SKM-1 treated with dmso at 0.1 percent for 144 hours (cell line): ENCODE data around the gene ARHGEF4.

ENCODE experiments used
- DNase-seq: peaks from one replicate; lab custom pipeline; 2025; ENCODE audit not compliant: unreplicated experiment; lab: John Stamatoyannopoulos, UW

ARHGEF4 gene

DNA sequence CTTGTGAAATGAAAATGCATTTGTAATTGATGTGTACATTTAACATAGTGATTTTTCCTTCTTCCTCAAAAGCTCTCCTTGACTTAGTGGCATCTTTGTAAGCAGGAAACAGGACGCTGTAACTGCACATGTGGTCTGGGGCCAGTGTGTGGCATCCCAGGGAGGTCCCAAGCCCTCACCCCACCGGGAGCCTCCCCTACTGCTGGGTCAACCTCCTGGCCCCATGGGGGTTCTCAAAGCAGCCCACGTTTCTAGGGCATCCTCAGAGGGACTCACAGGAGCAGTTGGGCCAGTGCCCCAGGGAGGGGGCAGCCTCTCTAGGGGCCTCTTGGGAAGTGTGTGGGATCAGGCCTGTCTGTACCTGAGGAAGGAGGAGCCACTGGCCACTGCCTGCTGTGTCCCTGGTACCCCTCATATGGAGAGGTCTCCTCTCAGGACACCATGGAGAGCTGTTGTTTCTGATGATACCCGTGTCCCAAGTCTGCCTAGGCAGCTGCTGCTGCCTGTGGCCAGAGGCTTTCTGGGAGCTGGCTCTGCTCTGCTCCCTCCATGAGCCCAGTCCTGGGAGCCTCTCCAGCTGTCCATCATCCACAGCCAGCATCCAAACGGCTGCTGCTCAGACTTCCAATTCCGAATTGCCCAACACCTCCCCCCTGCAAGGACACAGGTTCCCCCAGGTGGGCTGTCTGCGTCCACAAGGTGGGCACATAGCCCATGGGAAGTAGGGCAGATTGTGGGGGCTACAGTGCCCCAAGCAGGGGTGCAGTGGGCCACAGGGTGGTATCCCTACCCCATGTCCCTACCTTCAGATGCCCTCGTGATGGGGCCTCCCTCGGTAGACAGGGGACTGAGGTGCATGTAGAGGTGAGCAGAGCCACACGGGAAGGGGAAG, 13.4 kb downstream of the ARHGEF4 start:
- no peak for DNase-seq

DNA sequence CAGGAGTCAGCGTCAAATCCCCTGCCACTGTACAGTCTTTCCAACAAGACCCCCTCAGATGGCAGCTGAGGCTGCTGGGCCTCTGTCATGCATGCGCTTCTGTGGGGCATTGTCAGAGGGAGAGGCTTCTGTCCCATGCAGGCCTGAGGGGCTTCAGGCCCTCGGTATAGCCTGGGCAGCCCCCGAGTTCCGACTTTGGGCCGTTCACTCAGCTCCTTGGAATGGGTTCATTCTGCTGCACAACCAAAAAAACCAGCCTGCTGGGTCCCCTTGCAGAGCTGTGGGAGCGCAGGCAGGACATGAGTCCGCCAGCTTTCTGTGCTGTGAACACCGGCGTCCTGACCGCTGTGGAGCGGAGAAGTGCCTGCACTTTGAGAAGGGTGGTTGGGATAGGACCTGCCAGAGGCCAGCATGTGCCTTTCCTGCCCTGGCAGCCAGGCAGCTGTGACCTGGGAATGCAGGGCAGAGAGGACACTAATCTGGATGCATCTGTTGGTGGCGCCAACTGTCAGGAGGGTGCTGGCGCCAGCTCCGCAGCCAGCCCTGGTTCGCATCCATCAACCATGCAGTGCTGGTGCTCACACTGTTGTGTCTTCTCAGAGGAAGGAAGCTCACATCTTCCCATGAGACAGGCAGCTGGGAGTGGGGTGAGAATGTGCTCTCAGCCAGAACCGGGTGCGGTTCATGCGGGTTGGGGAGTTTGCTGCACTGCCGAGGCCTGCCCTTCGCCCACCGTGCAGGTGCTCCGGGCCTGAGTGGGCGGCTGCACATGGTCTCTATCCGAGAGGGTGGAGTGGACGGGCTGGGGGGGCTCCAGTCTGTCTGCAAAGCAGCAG, 14.3 kb downstream of the ARHGEF4 start:
- DNase-seq: no peak

DNA sequence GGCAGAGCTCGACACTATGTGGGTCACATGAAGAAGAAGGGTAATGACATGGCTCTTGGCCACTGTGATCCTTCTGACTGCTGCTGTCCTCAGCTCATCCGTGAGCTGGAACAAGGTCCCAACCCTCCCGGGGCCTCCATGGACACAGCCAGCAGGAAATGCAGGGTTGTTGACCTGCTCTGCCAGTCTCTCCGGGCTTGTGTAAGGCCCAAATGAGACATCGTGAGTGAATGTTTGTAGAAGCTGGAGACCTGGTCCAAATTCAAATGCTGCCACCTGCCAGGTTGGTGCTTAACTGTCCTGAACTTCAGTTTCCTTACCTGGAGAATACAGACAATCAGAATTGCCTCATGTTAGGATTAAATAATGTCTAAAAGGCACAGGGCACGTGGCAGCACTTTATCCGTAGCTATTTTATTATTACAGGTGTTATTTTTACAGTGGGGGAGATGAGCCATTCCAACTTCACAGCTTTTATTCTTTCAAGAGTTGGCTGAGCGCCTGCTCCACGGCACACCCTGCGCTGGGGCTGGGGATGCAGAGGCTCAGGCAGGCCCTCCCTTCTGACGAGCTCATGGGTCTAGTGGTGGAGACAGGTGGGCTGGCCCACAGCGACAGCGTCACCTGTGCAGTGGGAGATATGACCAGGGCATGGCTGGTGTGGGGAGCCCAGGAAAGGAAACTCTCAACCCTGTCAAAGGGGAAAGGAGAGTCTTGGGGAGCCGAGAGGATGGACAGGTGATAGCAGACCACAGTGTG, 15.1 kb downstream of the ARHGEF4 start:
- DNase-seq: no peak

DNA sequence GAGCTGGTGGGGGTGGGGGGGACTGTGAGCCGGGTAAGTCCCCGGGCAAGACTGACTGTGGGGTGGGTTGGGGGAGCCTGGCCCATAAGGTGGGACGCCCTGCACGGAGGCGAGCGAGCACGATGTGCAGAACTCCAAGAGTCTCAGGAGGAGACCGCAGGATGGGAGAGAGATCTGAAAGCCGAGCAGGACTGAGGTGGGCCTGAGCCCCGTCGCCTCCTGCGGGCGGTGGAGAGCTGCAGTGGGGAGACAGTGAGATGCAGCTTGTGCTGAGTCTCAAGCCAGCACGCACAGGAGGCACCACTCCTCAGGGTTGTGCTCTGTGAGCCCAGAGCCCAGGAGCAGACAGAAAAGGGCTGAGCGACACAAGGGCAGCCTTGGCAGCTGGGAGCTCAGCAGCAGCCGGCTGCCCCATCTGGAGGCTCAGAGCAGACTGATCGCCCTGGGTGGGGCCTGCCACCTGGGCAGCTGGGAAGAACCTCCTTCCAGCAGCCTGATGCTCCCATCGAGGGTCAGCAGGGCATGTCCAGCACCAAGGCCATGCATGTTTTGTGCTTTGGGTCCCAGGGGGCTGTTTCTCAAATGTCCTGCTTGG, 15.9 kb downstream of the ARHGEF4 start:
- no peak for DNase-seq

DNA sequence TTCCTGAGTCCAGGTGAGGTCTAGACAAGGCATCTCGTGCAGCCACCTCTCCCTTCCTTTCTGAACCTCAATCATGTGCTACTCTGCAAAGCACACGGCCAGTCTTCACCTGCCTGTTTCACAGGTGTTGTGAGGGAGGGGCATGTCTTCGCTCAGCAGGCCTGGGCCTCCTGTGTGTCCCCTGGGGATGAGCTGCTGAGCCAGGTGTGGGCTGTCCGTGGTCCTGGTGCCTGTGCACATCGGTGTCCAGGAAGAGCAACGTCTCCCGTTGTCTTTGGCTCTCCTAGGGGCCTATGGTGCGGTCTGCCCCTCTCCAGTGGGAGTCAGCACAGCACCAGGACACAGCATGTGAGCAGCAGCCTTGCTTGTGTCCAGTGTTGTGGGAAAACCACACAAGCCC, 16.7 kb downstream of the ARHGEF4 start:
- DNase-seq: no peak

DNA sequence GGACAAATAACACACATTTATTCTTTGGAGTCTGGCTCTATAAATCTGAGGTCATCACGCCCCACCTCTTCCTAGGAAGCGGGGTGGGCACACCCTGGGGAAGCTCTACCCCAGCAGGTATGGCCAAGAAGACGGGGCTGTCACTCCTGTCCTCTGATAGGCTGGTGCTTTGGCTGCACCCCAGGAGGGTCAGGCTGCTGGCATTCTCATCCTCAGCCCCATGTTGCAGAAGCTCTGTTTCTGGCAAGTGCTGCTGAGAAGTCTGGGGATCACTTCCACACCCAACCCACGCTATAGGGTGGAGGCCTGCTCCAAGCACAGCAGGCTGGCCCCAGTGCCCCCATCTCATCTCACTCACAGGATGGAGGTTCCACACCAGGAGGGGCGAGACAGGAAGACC, 17.6 kb downstream of the ARHGEF4 start:
- no peak for DNase-seq

DNA sequence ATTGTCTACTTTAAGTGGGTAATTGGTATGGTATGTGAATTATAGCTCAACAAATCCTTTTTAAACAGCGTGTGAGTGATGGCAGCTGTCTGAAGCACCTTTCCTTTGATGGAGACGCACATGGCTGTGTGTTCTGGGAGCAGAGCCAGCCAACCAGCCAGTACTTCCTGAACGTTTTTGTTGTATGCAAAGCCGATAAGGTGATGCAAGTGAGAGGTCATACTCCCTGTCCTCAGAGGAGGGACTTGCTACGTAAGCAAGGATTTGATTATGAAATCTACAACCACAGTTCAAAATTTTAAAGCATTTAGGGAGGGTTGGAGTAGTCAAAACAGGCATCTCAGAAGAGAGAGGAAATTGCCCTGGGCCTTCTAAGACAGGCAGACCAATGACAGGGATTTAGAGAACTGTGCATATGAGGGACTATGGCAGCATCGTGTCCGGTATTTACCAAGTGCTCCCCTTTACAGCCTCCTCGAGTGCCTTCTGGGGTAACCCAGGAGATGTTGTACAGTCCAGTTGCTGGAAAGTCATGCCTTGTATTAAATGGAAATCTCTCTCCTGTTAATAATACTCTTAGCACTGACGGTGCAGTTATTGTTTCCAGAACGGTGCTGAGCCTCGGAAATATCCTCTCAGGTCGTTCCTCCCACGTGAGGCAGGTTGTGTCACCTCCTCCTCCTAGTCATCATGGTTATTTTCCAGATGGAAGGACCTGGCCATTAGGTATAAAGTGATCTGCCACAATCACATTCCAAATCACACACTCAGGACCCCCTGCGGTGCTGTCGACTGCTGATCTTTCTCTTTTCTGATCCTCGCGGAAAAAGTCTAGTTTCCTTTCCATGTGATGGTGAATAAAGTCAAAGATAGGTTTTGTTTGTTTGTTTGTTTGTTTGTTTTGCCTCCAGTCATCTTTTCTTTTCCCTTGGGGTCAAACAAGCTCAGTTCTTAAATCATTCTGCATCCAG, 28.4 kb downstream of the ARHGEF4 start:
- DNase-seq: peak; percentile 91

DNA sequence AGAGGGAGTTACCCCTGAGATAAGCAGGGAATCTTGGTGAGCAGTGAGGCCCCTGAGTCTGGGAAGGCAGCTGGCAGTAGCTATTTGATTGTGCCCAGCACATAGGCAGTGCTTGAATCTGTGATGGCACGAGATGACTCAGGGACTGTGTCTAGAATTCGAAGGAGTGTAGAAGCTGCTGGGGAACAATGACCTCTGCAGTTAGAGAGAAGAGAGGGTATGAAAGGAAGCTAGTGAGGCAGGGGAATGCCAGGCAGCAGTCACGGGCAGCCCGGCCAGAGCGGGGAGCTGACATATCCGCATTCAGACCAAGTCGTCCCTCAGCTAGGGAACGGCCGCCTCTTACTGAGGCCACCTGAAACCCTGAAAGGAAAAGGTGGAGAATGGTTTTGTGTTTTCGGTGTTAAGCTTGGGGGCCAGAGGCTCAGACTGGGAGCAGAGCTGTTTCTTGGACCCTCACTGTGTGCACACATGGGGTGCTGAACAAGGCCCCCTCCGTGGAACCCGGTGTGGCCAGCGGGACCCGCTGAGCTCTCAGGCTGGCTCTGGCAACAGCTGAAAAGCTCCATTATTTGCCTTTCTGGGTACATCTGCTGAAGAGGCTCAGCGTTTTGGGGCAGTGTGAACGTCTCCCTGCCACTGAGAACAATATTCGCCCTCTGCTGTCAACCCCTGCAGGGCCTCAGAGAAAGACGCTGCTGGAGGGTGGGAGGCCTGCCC, 32.9 kb downstream of the ARHGEF4 start:
- no peak for DNase-seq

DNA sequence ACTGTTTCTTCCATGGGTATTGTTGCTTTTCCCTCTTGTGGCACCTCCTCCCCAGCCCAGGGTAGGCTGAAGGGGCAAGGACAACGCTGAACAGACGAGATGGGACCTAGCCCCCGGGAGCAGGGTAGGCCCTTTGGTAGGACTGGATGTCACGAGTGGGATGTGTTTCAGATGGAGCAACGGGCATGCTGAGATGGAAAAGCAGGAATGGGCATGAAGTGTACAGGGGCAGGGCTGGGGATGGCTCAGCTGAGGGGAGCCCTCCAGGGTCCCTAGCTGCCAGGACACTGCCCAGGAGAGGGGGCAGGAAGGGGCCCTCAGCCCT, 33.4 kb downstream of the ARHGEF4 start:
- DNase-seq: no peak

DNA sequence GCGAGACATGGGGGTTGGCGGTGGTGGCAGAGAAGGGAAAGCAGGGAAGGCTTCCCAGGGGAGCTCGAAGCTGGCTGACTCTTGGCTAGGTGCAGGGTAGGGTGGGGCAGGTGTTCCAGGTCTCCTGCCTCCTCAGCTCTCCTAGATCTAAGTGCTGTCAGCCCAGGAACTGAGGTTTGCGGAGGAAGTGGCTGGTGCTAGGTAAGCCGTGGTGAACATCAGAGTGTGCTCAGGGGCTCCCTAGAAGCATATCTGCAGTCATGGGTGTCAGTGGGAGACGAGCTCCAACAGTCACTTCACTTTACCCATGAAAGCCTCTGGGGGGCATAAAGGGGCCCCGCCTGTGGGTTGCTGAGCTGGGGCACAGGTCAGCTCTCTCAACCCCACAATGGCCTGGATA, 34.1 kb downstream of the ARHGEF4 start:
- DNase-seq: no peak

DNA sequence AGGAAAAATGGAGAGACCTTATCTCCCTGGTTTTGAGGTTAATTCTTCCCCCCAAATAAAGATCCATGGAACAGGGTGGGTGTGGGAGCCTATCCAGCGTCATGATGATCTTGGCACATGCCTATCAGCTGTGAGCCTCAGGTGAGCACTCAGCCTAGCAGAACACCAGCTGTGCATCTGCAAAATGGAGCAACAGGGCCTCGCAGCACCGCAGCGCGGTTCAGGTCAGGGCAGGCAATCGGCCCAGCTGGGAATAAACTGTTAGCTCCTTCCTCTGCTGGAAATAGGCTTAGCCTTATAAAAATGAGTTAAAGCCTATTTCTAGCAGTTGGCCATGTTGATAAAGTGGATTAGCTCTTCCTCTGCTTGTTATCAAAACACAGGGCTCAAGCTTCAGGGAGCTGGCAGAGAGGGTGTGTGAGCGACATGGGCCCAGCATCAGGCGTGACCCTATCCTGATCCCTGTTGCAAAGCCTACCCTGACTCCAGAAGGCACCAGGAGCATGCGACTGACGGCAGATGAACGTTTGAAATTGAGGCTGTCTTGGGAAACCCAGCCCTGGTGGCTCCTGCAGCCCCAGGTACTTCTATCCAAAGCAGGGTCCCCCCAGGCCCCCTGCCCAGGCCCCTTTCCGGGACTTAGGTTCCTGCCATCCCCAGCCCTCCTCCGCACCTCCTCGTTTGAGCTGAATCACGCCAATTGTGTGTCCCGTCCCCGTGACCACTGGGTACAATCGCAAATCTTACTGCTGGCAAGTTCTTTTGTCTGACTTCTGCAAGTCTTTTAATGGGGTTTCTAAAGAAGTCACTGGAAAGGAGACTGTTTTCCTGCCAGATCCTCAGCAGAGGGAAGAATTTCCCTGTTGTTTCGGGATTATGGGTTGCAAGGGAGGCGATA, 35.4 kb downstream of the ARHGEF4 start:
- DNase-seq: no peak

DNA sequence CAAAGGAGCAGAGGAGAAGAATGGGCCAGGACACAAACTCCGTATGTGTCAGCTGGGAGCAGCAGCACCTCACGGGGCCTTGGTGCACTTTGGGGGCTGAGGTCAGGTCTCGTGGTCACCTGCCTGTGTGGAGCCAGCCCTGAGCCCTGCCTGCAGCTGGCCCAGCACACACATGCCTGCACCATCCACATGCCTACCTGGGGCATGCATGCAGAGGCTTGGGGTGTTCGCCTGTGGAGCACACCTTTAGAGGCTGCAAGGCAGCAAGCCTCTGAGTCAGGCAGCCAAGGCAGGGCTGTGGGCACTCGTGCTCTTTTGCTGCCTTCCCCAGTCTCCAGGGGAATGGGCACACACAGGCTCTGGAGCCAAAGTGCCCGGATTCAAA, 36.0 kb downstream of the ARHGEF4 start:
- no peak for DNase-seq

DNA sequence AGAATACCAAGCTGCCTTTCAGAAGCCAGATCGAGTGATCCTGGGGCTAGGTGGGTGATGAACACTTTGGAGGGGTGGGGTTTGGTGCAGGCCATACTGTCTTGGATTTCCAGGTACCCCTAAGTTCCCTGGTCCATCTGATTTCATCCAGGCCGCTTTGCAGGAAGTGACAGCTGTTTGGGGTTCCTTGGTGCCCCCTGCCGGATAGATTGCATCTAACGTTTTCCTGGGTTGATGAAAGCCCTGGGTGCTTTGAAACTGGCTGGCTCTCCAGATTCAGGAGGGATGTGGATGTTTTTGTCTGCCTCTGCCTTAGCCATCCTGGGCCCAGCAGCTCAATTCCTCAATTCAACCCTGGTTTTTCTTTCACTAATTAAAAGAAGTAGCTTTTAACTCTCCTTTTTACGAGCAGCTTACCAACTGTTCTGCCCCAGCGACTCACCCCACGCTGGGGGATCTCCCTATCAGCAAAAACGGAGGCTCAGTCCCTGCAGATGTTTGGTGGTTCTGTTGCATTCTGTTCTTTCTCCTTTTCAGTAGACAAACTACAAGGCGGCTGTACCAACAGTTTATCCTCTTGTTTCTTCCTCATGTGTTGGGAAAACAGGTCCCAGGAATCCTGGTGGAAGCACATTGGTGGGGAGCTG, 37.1 kb downstream of the ARHGEF4 start:
- peak; percentile 36 for DNase-seq

DNA sequence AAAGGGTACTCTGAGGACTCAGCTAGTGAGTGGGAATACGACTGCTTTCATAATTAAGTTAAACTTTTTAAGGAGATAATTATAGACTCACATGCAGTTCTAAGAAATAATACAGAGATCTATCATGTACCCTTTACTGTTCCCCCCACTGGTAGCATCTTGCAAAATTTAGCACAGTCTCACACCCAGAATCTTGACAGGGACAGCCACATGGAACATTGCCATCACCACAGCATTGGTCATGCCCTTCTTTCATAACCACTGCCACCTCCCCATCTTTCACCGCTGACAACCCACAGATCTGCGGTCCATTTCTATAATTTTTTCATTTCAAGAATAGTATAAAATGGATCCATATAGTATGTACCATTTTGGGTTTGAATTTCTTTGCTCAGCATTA, 37.8 kb downstream of the ARHGEF4 start:
- DNase-seq: no peak

DNA sequence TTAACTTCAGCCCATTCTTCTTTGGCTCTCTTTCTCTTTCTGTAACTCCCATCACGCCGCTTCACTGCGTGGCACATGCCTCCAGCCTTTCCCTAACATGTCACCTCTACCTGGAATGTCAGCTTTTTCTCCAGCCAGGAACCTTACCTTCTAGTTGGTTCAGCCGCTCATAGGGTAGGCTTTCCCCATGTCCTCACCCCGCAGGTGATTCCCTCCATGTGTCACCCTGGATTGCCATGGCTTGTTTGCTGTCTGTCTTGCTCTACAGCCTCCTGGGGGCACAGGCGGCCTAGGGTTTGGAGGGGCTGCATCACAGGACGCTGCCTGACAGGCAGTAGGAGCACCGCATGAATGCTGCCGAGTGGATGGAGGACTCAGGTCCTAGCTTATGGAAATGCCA, 39.2 kb downstream of the ARHGEF4 start:
- no peak for DNase-seq

DNA sequence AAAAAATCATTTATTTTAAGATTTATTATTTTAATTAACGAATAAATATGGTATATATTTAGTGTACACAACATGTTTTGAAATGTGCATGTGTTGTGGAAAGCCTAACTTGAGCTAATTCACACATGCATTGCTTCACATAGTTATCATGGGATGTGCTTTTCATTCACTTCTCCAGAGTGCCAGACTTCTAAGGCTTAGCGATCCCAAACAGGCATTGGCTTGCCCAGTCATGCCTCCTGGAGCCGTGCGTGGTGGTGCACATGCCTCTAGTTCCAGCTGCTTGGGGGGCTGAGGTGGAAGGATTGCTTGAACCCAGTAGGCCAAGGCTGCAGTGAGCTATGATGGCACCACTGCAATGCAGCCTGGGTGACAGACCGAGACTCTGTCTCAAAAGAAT, 40.5 kb downstream of the ARHGEF4 start:
- no peak for DNase-seq

DNA sequence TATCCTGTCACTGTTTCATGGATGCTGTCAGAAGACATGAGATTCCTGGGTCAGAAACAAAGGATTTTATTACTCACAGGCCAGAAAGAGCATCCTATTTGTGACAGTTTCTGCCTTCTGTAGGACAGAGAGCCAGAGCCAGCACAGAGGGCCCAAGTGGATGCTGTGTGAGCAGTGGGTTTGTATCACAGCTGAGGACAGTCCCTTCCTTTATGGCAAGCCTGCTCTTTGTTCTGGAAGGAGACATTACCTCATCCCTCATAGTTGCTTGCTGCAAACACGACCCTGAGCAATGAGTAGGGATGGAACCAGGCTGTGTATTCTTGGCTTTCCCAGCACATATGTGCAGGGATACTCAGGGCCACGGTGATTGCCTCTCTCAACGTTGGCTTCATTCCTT, 41.6 kb downstream of the ARHGEF4 start:
- DNase-seq: no peak

DNA sequence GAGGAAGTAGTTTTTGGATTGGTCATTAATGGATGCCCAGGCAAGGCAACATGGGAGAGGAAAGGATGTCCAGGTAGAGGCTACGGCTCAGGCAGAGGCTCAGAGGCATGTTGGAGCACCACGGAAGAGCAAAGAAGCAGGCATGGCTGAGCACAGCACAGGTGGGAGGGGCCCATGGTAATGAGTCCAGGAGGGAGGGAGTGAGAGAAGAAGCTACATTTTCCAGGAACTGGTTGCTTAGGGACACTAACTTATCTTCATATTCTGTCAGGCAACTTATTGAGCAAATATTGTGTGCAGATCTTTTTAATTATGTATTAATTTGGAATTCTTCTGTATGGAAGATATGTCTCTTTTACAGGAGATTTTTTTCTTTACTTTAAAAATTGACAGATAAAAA, 42.2 kb downstream of the ARHGEF4 start:
- DNase-seq: no peak
